Activated naive CD4-positive, alpha-beta T cell treated with Interleukin-2 at 50 U/mL for 16 hours (primary cell): ENCODE measurements around the gene SETD7.

Experiments
- DNase-seq: peaks from one replicate; pipeline ENCODE4 v3.0.0-alpha.2; 2020

The SETD7 gene

GRCh38 chr4:139556071-139556723 lies at the start of gene SETD7:
TSS of gene SETD7 (minus strand) at chr4:139556219. CDS start at chr4:139556137, 82 bp downstream.
- peak; percentile 69 for DNase-seq

GRCh38 chr4:139605516-139605915 lies 49.5 kb upstream of the SETD7 start:
- no peak for DNase-seq

GRCh38 chr4:139603576-139604410 lies 47.8 kb upstream of the SETD7 start:
- DNase-seq: peak; percentile 8

- no peak for DNase-seq
Observed at GRCh38 chr4:139602776-139603360, 46.8 kb upstream of the SETD7 start.

DNA sequence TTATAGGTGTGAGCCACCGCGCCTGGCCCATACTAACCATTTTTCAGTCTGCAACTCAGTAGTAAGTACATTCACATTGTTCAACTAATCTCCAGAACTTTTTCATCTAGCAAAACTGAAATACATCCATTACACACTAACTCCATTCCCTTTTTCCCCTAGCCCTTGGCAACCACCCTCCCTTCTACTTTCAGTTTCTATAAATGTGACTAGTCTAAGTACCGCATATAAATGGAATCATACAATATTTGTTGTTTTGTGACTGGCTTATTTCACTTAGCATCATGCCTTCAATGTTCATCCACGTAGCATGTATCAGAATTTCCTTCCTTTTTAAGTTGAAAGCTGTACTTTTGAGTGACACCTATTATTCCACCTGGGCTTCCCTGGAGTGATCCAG lies 44.6 kb upstream of the SETD7 start:
- DNase-seq: no peak

DNA sequence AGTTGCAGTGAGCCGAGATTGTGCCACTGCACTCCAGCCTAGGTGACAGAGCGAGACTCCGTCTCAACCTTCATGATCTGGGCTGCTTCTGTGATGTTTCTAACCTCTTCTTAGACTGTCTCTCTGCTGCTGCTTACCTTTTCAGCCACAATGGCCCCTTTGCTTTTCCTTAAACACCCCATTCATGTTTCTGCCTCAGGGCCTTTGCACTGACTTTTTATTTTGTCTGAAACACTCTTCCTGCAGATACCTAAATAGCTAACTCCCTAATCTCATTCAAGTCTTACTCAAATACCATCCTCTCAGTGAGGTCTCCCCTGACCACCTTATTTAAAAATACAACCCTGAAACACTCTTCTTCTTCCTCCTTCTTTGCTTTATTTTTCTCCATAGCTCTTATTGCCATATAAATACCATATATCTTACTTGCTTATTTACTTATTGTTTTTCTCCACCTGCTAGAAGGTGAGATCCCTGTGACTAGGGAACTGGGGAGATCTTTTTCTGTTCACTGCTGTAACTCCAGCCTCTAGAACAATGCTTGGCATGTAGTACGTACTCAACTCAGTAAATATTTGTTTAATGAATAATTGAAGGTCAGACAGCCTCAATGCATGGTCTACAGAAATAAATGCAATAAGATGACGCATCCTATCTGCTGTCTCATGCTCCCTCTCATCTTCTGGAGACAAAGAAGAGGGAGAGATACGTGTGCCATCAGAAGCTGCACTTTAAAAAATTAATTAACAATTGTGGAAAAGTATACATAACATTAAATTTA lies 43.8 kb upstream of the SETD7 start:
- DNase-seq: no peak

- no peak for DNase-seq
Observed at GRCh38 chr4:139599076-139599475, 43.1 kb upstream of the SETD7 start.

DNA sequence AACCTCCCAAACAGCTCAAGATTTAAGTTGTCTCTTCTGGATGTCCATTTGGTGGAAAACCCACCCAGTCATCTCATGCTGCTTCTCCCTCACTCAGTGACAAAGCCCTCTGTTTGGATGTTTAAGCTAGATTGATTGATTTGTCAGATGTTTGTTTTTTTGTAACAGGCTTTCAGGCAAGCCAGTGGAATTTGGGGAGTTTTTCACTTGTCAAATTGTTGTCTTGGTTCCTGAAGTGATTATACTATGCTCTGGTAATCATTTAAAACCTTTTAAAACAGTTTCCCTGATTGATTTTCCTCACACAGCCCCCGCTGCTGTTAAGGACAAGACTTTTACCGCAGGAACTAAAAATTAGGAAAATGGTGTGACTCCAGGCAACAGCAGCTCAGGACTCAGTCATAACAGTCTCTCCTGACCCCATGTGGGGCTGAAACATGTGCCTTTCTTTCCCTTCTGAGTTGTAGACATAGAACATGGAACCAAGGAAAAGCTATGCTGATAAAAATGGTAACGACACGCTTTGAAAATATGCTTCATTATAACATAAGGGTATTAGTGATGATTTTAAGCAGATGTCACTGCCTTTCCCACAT lies 40.8 kb upstream of the SETD7 start:
- DNase-seq: no peak

DNA sequence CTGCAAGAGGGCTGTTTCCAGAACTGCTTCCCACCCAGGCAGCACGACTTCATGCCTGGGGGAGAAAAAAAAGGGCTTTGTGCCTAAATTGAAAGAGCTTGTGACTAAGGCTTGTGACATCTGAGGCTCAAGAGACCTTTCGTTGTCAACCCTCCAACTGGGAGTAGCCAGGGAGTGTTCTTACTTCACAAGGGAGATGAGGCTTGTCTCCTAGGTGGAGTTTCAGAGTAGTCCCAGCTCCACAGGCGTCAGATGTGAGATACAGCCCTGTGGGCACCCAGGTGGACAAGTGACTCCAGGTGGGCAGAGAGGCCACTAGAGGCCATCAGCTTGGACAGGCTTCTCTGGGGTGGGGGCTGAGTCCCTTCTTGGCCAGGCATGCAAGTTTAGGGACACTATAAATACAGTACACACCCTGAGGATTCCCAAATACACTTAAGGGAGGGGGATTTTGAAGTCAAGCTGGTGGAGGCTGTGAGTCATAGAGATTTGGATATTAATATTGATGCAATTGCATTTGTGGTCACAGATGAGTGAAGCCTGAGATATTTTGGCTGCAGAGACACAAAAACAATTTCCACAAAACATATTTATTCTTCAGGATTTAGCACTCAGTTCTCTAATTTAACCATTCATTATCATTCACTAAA lies 40.1 kb upstream of the SETD7 start:
- DNase-seq: no peak

GRCh38 chr4:139594591-139595185 lies 38.7 kb upstream of the SETD7 start:
- no peak for DNase-seq

DNA sequence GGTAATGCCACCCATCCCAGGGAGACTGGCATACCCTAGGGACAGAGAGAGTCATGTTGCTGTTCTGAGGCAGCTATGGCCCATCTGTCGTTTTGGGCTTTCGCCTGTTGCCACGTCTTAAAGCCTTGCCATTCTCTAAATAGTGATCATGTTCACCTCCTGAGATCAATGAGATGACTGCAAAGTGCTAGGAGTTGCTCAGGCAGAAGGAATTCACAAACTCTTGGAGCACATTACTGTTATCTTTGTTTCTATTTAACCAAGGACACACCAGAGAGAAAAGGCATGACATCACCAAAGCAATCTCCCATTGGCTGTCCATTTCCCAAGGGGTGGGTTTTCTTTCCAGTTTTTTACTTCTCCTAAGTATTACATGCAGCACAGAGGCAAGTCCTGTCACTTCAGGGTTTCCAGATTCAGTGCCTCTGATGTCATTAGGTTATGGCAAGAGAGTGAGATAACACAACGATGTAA lies 37.1 kb upstream of the SETD7 start:
- DNase-seq: no peak

GRCh38 chr4:139589336-139590018 lies 33.5 kb upstream of the SETD7 start:
- no peak for DNase-seq

DNA sequence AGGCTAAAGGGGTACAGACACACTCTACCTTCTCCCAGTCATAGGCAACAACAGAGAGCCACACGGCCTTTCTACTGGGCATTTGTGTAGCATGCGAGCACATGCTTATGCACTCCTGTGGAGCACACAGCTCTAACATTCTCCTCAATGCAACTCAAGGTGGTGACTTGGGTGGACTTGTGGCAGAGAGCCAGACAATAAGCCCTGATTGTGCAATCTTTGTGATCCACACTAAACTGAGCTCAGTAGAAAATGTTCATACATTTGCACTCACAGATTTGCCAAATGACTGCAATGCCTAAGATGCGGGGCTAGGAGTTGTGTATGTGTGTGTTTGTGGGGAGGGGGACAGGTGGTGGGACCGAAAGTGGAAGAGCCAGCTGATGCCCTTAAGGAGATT lies 31.4 kb upstream of the SETD7 start:
- DNase-seq: no peak

- no peak for DNase-seq
Observed at GRCh38 chr4:139585473-139585872, 29.5 kb upstream of the SETD7 start.

DNA sequence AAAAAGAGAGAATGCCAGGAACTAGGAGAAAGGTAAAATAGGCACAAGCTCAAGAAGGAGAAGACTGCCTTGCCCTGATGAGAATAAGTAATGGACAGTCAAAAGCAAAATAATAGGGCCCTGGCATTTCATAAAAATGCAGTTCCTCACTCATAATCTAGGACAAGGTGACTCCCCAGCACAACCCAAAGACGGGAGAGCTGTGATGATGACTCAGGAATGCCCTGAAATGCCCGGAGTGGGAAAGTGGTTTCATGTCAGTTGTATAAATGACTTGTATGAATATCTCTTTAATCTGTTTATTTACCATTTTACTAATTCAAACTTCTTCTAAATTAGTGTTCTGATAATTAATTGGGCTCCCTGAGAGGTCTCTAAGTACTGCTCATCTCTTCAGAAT lies 28.8 kb upstream of the SETD7 start:
- DNase-seq: no peak

GRCh38 chr4:139584013-139584412 lies 28.0 kb upstream of the SETD7 start:
- no peak for DNase-seq

DNA sequence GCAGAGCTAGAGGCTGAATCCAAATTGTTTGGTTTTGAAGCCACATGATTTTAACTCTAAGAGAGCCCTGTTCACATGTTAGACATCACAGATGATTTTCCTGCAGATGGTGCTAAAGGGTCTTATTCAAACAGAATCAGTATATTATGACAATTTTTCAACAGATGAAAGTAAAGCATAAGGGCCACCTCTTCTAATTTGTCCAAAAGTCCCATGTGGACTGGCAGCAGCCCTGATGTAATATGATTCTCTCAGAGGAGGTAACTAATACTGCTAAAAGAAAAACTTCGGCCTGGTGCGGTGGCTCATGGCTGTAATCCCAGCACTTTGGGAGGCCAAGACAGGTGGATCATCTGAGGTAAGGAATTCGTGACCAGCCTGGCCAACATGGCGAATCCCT lies 26.0 kb upstream of the SETD7 start:
- no peak for DNase-seq

DNA sequence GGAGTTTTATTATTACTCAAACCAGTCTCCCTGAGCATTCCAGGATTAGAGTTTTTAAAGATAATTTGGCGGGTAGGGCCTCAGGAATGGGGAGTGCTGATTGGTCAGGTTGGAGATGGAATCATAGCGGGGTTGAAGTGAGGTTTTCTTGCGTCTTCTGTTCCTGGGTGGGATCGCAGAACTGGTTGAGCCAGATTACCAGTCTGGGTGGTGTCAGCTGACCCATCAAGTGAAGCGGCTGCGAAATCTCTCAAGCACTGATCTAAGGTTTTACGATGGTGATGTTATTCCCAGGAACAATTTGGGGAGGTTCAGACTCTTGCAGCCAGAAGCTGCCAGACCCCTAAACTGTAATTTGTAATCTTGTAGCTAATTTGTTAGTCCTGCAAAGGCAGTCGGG lies 25.1 kb upstream of the SETD7 start:
- DNase-seq: no peak

DNA sequence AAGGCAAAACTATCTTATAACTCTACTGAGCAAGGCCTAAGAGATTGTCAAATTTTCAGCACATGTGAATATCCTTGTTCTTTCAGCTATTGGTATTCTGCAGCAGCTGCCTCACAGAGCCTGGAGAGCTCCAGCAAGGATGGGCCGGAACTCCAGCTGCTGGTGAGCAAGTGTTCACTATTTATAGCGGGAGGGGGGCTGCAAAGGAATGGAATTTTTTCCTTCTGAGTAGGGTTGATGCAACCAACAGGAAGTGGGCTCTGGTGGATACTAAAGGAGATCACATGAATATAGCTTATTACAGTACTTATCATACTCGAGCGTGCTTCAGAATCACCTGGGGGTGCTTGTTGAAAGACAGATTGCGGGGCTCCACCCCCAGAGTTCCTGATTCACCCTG lies 20.2 kb upstream of the SETD7 start:
- no peak for DNase-seq

DNA sequence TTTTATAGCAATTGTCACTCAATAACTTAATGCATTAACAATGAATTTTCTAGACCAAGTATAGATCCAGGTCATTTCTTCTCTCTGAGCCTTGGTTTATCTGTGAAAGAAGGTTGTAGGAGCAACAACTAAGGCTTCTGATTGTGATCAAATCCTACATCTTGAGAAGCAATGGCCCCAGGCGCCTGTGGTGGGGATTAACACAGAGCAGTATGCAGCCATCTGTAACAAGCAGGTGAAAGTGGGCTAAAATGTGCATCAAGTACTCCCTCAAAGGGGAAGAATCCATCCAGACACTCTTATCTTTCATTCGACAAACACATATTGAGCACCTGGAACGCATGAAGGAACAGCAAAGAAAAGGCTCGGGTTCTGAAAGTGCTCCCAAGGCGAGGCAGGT lies 19.1 kb upstream of the SETD7 start:
- DNase-seq: no peak

DNA sequence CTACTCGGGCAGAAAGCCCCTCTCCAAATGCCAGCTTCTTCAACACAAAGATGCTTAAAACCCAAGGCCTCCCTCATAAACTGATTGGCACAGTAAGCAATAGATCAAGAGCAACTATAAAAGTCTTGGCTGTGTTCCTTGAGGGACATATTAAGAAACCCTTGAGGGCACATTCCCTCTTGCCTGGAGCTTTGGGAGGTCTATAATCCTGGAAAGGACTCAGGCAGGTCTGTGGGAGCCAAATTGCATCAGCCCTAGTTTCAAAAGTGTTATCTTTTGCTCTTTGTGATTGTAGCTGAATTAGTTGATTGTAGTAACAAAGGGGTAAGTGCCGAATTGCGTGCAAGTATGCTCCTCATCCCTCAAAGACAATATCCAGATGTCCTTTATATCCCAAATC lies 18.6 kb upstream of the SETD7 start:
- no peak for DNase-seq
